ENCODE data around the gene ARID3A.

DNA sequence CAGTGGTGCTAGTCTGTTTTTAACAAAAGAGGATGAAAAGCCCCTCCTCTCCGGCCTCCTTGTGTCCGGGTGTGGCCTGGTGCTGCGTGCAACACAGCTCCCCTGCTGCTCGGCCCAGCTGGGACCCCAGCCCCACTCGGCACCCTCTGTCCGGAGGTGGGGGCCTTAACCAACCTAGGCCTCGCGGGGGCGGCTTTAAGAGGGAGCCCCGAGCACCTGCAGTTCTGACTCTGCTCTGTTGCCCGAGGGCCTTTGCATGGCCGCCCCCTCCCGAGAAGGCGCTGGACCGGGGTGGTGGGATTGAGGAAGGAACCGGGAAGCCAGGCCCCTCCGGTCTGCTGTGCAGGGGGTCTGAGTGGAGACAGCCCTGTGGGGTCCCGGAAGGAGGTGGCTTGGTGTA is 68.7 kb downstream of the ARID3A start:
- no peak for TF ChIP-seq EZH2phosphoT487 (IDR thresholded peaks at IDR 0.05; ENCODE audit: insufficient read depth, low read depth)
- no peak for TF ChIP-seq EZH2 (IDR thresholded peaks at IDR 0.05; ENCODE audit: insufficient read depth, poor library complexity, severe bottlenecking)
